ENCODE results near the gene ANKRD60. TPM values are rescaled to one million over a fixed set of nuclear protein-coding genes. Genes with fewer than 3 reads are reported as not detected.

ANKRD60 gene
- total and polyA plus RNA-seq, 2 of the 4 experiments (the other 2 are of a cell fraction) = not detected

DNA sequence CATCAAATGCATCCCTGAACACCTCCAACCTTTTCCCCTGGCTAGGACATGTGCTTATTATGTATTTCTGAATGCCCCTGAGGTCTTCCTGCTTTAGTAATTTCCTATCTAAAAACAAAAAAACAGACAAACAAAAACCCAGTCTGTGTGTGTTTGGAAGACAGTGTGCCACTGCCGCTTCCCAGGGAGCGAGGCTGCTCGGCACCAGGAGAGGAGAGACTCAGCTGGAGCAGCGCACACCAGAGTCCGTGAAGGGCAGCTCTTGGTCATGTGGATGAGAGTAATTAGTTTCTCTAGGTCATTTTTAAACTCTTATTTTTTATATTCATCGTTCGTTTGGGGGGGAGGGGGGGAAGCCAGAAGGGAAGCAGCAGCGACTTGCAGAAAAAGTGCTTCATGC, 10.0 kb upstream of the ANKRD60 start (continued):
- no peak for TF ChIP-seq CHD1 (IDR thresholded peaks at IDR 0.05; ENCODE audit: low read depth, low read length)
- TF ChIP-seq NFE2L2 (IDR thresholded peaks at IDR 0.05; ENCODE audit: low read depth, low read length) = no peak

GRCh38 chr20:58237318-58238132, 9.1 kb upstream of the ANKRD60 start:
- H3K79me1 ChIP-seq (ENCODE audit: low read depth in 1 of 2, low read length in 2 of 2) = peaks cover 0 to 8% of the 10 kb centered on the region in 2 experiments; a peak in 1 of 4 replicates
- intact Hi-C loops (cut with micrococcal nuclease) = loop anchor here (1.0 to 10.0 kb wide), 9 partner anchors 121 to 987 kb away; partner anchors contain the start of genes APCDD1L, GNAS and PRELID3B
- H3K9me3 ChIP-seq (ENCODE audit: control insufficient read depth, insufficient read depth, low read length) = no peaks in the 10 kb centered on the region
- peak overlapping the region; percentile 99 for H3K4me2 ChIP-seq (ENCODE audit: low read depth, low read length)
- no peak overlapping the region for H2AK9ac ChIP-seq (replicated peaks; ENCODE audit: low read depth, low read length, poor library complexity)
- peak overlapping the region; percentile 64 for H3K56ac ChIP-seq (ENCODE audit: extremely low read depth, insufficient read depth, low read length)
- H3K4ac ChIP-seq (ENCODE audit: low read depth, low read length) = peak overlapping the region; percentile 83
- H3K4me1 ChIP-seq (ENCODE audit: control insufficient read depth, insufficient read depth, low read length) = peaks cover 7% of the 10 kb centered on the region
- no peak for TF ChIP-seq BHLHE40 (IDR thresholded peaks at IDR 0.05; ENCODE audit: low read depth, low read length)
- TF ChIP-seq POLR2A (IDR thresholded peaks at IDR 0.05; ENCODE audit: low read depth, low read length) = 0 out of 2 replicates have a peak, but pooled peaks have one; percentile 18
- TF ChIP-seq FOS (IDR thresholded peaks at IDR 0.05; ENCODE audit: low read depth, low read length) = peak; percentile 53; the same call in 1 of the 2 replicates
- TF ChIP-seq CHD1 (IDR thresholded peaks at IDR 0.05; ENCODE audit: low read depth, low read length) = 0 out of 2 replicates have a peak, but pooled peaks have one; percentile 48
- no peak for TF ChIP-seq ELK1 (IDR thresholded peaks at IDR 0.05; ENCODE audit: borderline replicate concordance, low read depth, low read length)
- POLR2A ChIA-PET (ENCODE audit: unreplicated experiment) = no interaction called here
- in situ Hi-C loops (cut with MboI; ENCODE audit: low sequenced_read_pairs) = loop anchor here (10.0 to 25.0 kb wide), 3 partner anchors 197 to 800 kb away; partner anchors contain the start of genes ATP5F1E, PRELID3B and STX16
- peaks cover 10% of the 10 kb centered on the region for H3K36me3 ChIP-seq (ENCODE audit: control insufficient read depth, insufficient read depth, low read length)
- peak overlapping the region; percentile 47; the same call in 1 of the 2 replicates for H3K9ac ChIP-seq (ENCODE audit: low read depth, low read length)
- H3K9me1 ChIP-seq (ENCODE audit: insufficient read depth, low read length) = 0 out of 2 replicates have a peak, but pooled peaks cover 3% of the 10 kb centered on the region
- H2BK120ac ChIP-seq (ENCODE audit: low read depth, low read length) = peak overlapping the region; percentile 73
- H2BK5ac ChIP-seq (ENCODE audit: low read depth, low read length, poor library complexity, severe bottlenecking) = peak overlapping the region; percentile 75
- dilution Hi-C loops (cut with HindIII; ENCODE audit: low sequenced_read_pairs, unreplicated experiment) = loop anchor here (25.0 kb wide), 1 partner anchor 425 kb away; the partner anchor contains the start of gene STX16
- peak overlapping the region in 1 of 2 experiments; percentile 59; a peak in 2 of 4 replicates for H4K8ac ChIP-seq (ENCODE audit: low read depth in 2 of 2, low read length in 2 of 2)
- peak; percentile 70 for ATAC-seq (ENCODE audit: low read depth)
- peak overlapping the region; percentile 21; the same call in 1 of the 2 replicates for H3K18ac ChIP-seq (ENCODE audit: low read depth, low read length)
- peak; percentile 82 for DNase-seq
- H3K23ac ChIP-seq (ENCODE audit: low read depth, low read length) = peak overlapping the region; percentile 77; the same call in 1 of the 2 replicates
- H4K91ac ChIP-seq (ENCODE audit: insufficient read depth, low read depth, low read length) = peak overlapping the region; percentile 66; the same call in 1 of the 2 replicates
- peak overlapping the region; percentile 39; the same call in 1 of the 2 replicates for H3K4me3 ChIP-seq (ENCODE audit: insufficient read depth, low read depth, low read length)
- H3K27me3 ChIP-seq (ENCODE audit: control insufficient read depth, insufficient read depth, low read length) = no peaks in the 10 kb centered on the region
- peak overlapping the region; percentile 68 for H3K27ac ChIP-seq (ENCODE audit: insufficient read depth, low read length)
- H2BK20ac ChIP-seq (ENCODE audit: low read depth, low read length) = peak overlapping the region; percentile 79
- H4K20me1 ChIP-seq (ENCODE audit: insufficient read depth, low read length) = peaks cover 4% of the 10 kb centered on the region; the same call in 1 of the 2 replicates
- H4K5ac ChIP-seq (ENCODE audit: low read depth, low read length) = peak overlapping the region; percentile 47; the same call in 1 of the 2 replicates
- no TSS peak for BruUV-seq (replicated peaks)
- peak overlapping the region; percentile 69 for H3K14ac ChIP-seq (replicated peaks; ENCODE audit: low read depth, low read length)
- peak overlapping the region; percentile 86 for H2AFZ ChIP-seq (replicated peaks; ENCODE audit: low read length, poor library complexity)
- H2AK5ac ChIP-seq (ENCODE audit: low read depth, low read length) = peak overlapping the region; percentile 46; the same call in 1 of the 2 replicates
- CTCF ChIA-PET = interaction anchor here (0.6 to 1.6 kb wide), 3 partner anchors 210 to 415 kb away, joined by 3 to 8 read pairs (median 3); no protein-coding TSS in a partner anchor
- no CpG with 5 or more reads among the region's 7 CpGs for WGBS, 2 experiments (ENCODE audit: extremely low coverage in 2 of 2, insufficient read length in 1 of 2)
- H2BK15ac ChIP-seq (ENCODE audit: low read depth, low read length) = no peak overlapping the region

Measured in IMR-90 (cell line).